Vagina (tissue), 2 donors: ENCODE data around the gene GSTA4. TPM values are rescaled to one million over a fixed set of nuclear protein-coding genes. Genes with fewer than 3 reads are reported as not detected.

Experiments used
- DNase-seq, 2 donors: peaks; one replicate each; pipeline ENCODE4 v3.0.0-alpha.2; 2017; ENCODE audit errors: extremely low spot score in 2 of 2
- H3K27ac ChIP-seq: fragments of 200-600 bp; sonication (generic); one replicate; pipeline ENCODE4 v1.5.1; 2019
- H3K27me3 ChIP-seq: fragments of 200-600 bp; sonication (generic); one replicate; pipeline ENCODE4 v1.5.1; 2019
- H3K36me3 ChIP-seq, 2 donors: fragments of 200-600 bp; sonication (generic); one replicate each; pipeline ENCODE4 v1.5.1; 2017 to 2019
- H3K4me1 ChIP-seq: fragments of 200-600 bp; sonication (generic); one replicate; pipeline ENCODE4 v1.5.1; 2019
- H3K4me3 ChIP-seq, 2 donors: fragments of 200-600 bp; sonication (generic); 1 replicate in 1 of 2; 2 replicates in 1 of 2; pipeline ENCODE4 v1.5.1; 2016 to 2019
- H3K9me3 ChIP-seq: fragments of 200-600 bp; sonication (generic); one replicate; pipeline ENCODE4 v1.5.1; 2019
- CTCF ChIP-seq, 3 experiments: fragments of 450-650 bp in 2 of 3; fragments of 200-600 bp in 1 of 3; sonication (generic) in 1 of 3; IDR thresholded peaks; one replicate each; pipeline ENCODE4 v1.5.1; 2017 to 2019; ENCODE audit warnings: antibody characterized with exemption in 3 of 3, mild to moderate bottlenecking in 2 of 3, moderate library complexity in 2 of 3
- POLR2A ChIP-seq, 2 donors: fragments of 450-650 bp; IDR thresholded peaks; one replicate each; pipeline ENCODE4 v1.6.1; 2017; ENCODE audit warnings: antibody characterized with exemption in 2 of 2, mild to moderate bottlenecking in 2 of 2, moderate library complexity in 2 of 2
- POLR2AphosphoS5 ChIP-seq, 2 donors: sonication (generic); formaldehyde crosslinking; IDR thresholded peaks; one replicate each; pipeline ENCODE4 v1.9.0; 2017; ENCODE audit warnings: antibody characterized with exemption in 2 of 2, mild to moderate bottlenecking in 2 of 2, low read depth in 1 of 2; ENCODE audit not compliant: insufficient read depth in 1 of 2
- intact Hi-C: fragments of 100-400 bp; cut with DNase I; formaldehyde crosslinking; loops from one replicate; pipeline ENCODE4 v1.15.1; 2023
- total RNA-seq: library from RNA; depleted of rRNA; stranded (reverse); fragments of >200 nt; gene quantifications from one replicate; pipeline ENCODE4 v1.2.3, GENCODE V29; 2016

GSTA4 gene
- total RNA-seq, 1 donor from 2014 or later, result 57.7 TPM

GRCh38 chr6:52937908-52938307, 57.2 kb downstream of the GSTA4 start:
- Histone ChIP-seq H3K27ac (no peak overlapping the region), H3K4me1 (no peaks in the 10 kb centered on the region), H3K9me3 (no peaks in the 10 kb centered on the region), H3K36me3 (no peaks in the 10 kb centered on the region), H3K27me3 (no peaks in the 10 kb centered on the region), H3K4me3 (no peak overlapping the region)
- intact Hi-C loops, result no loop called here
- DNase-seq, result no peak
- no peak for TF ChIP-seq CTCF (IDR thresholded peaks at IDR 0.05)
- no peak for TF ChIP-seq POLR2AphosphoS5 (IDR thresholded peaks at IDR 0.05; ENCODE audit: insufficient read depth in 1 of 2, low read depth in 1 of 2)
- TF ChIP-seq POLR2A (IDR thresholded peaks at IDR 0.05), result no peak

GRCh38 chr6:52933778-52934177, 61.3 kb downstream of the GSTA4 start:
- H3K27me3 ChIP-seq, result no peaks in the 10 kb centered on the region
- no peak overlapping the region for H3K4me3 ChIP-seq
- no peaks in the 10 kb centered on the region for H3K36me3 ChIP-seq
- TF ChIP-seq CTCF (IDR thresholded peaks at IDR 0.05) (no peak), POLR2AphosphoS5 (IDR thresholded peaks at IDR 0.05; ENCODE audit: insufficient read depth in 1 of 2, low read depth in 1 of 2) (no peak), POLR2A (IDR thresholded peaks at IDR 0.05) (no peak)
- H3K27ac ChIP-seq, result no peak overlapping the region
- no peaks in the 10 kb centered on the region for H3K9me3 ChIP-seq
- no peak for DNase-seq
- H3K4me1 ChIP-seq, result no peaks in the 10 kb centered on the region
- intact Hi-C loops, result no loop called here

GRCh38 chr6:52931351-52931750, 63.7 kb downstream of the GSTA4 start:
- no peak overlapping the region for H3K27ac ChIP-seq
- no peak overlapping the region for H3K4me3 ChIP-seq
- H3K4me1 ChIP-seq, result peaks cover 3% of the 10 kb centered on the region
- TF ChIP-seq POLR2AphosphoS5 (IDR thresholded peaks at IDR 0.05; ENCODE audit: insufficient read depth in 1 of 2, low read depth in 1 of 2), result no peak
- TF ChIP-seq CTCF (IDR thresholded peaks at IDR 0.05), result no peak
- no peak for TF ChIP-seq POLR2A (IDR thresholded peaks at IDR 0.05)
- no peak for DNase-seq
- no peaks in the 10 kb centered on the region for H3K9me3 ChIP-seq
- H3K36me3 ChIP-seq, result no peaks in the 10 kb centered on the region
- intact Hi-C loops, result no loop called here
- no peaks in the 10 kb centered on the region for H3K27me3 ChIP-seq

DNA sequence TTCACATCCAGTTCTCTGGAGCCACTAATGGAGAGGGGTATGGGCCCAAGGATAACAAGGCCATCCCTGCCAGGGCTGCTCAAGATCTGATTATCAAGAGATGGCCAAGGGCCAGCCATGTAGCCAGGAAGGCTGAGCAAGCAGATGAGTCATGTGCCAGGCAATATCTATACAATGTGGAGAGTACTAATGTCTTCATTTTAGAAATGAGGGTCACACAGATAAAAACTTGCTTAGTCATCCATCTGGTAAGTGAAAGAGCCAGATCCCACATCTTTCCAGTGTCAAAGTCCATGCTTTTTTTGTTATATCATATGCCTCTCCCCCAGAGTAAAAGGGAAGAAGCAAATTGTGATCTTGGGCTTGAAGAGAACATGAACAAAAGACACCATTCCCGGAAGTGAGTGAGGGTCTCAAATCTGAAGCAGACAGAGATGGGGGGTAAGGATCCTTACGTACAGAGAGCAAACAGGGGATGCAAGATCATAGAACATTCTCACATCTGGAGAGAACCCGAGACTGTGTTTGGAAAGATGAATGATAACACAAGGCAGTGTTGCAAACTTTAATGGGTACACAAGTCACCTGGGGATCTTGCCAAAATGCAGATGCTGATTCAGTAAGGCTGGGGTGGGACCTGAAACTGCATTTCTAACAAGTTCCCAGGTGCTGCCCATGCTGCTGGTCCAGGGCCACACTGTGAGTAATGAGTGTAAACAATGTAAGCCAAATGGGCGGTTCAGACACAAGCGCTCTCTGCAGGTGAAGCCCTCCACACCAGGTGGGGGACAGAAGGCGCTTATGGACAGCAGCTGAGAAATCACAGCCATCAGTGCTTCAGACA, 65.5 kb downstream of the GSTA4 start:
- Histone ChIP-seq H3K36me3 (no peaks in the 10 kb centered on the region), H3K27ac (no peak overlapping the region), H3K27me3 (no peaks in the 10 kb centered on the region), H3K4me1 (peaks cover 18% of the 10 kb centered on the region), H3K9me3 (no peaks in the 10 kb centered on the region), H3K4me3 (no peak overlapping the region)
- intact Hi-C loops, result no loop called here
- DNase-seq, result no peak
- TF ChIP-seq POLR2AphosphoS5 (IDR thresholded peaks at IDR 0.05; ENCODE audit: insufficient read depth in 1 of 2, low read depth in 1 of 2) (no peak), CTCF (IDR thresholded peaks at IDR 0.05) (no peak), POLR2A (IDR thresholded peaks at IDR 0.05) (no peak)

Other genes starting within 250 kb of the GSTA4 start
- gene GSTA2, start 231.8 kb downstream of the GSTA4 start, total RNA-seq, result not detected
- gene GSTA1, start 191.5 kb downstream of the GSTA4 start, total RNA-seq, result 1.7 TPM
- not detected for gene GSTA5, start 154.5 kb downstream of the GSTA4 start, total RNA-seq
- gene GSTA3, start 85.6 kb downstream of the GSTA4 start, total RNA-seq, result not detected
- 14.2 TPM for gene CILK1, start 66.5 kb upstream of the GSTA4 start, total RNA-seq
- gene FBXO9, start 70.1 kb upstream of the GSTA4 start, total RNA-seq, result 61.4 TPM
- not detected for gene GCM1, start 153.6 kb upstream of the GSTA4 start, total RNA-seq